Measurements from ENCODE around the gene PRDX5.
"Not testable (repeated sequence)": the region's sequence is repeated elsewhere in the genome, so short reads cannot be mapped to it uniquely, and the experiment has no call there.

The PRDX5 gene

DNA sequence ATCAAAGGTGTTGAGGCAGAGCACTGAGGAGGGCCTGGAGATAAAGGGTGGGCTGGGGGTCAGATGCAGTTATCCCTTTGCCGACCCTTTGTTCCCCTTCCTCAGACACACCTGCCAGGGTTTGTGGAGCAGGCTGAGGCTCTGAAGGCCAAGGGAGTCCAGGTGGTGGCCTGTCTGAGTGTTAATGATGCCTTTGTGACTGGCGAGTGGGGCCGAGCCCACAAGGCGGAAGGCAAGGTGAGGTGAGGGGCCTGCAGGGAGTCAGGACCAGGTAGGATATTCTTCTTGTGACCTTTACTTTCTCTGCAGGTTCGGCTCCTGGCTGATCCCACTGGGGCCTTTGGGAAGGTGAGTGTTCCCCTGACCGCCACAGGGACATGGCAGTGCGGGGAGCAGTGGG, 2.6 kb downstream of the PRDX5 start:
- Mint-ChIP-seq H3K4me1 (ENCODE audit: low read depth) (peaks cover 21% of the 10 kb centered on the region), H3K27me3 (ENCODE audit: low read depth) (no peaks in the 10 kb centered on the region), H3K36me3 (ENCODE audit: low read depth) (peaks cover 24% of the 10 kb centered on the region), H3K9me3 (no peaks in the 10 kb centered on the region), H3K27ac (no peak overlapping the region), H3K4me3 (no peak overlapping the region)
- no peak for DNase-seq (ENCODE audit: low spot score)

DNA sequence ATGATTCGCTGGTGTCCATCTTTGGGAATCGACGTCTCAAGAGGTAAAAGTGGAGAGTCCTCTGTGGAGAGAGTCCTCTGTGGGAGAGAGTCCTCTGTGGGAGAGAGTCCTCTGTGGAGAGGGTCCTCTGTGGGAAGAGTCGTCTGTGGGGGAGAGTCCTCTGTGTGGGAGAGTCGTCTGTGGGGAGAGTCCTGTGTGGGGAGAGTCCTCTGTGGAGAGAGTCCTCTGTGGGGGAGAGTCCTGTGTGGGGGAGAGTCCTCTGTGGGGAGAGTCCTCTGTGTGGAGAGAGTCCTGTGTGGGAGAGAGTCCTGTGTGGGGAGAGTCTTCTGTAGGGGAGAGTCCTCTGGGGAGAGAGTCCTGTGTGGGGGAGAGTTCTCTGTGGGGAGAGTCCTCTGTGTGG, 3.1 kb downstream of the PRDX5 start:
- no peak for DNase-seq (ENCODE audit: low spot score)
- Mint-ChIP-seq H3K9me3 (no peaks in the 10 kb centered on the region), H3K4me3 (no peak overlapping the region), H3K27me3 (ENCODE audit: low read depth) (no peaks in the 10 kb centered on the region), H3K27ac (no peak overlapping the region), H3K36me3 (ENCODE audit: low read depth) (peaks cover 24% of the 10 kb centered on the region), H3K4me1 (ENCODE audit: low read depth) (peaks cover 21% of the 10 kb centered on the region)

DNA sequence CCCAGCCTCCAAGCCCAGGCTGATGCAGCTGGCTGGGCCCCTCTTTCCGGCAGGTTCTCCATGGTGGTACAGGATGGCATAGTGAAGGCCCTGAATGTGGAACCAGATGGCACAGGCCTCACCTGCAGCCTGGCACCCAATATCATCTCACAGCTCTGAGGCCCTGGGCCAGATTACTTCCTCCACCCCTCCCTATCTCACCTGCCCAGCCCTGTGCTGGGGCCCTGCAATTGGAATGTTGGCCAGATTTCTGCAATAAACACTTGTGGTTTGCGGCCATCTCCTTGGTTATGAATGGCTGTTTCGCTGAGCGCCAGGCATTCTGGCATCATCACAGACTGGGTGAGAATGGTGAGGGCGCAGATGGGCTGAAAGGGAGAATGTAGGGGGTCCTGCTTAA, 3.6 kb downstream of the PRDX5 start:
- Mint-ChIP-seq H3K4me3 (no peak overlapping the region), H3K27me3 (ENCODE audit: low read depth) (no peaks in the 10 kb centered on the region), H3K9me3 (no peaks in the 10 kb centered on the region), H3K36me3 (ENCODE audit: low read depth) (peaks cover 21% of the 10 kb centered on the region), H3K4me1 (ENCODE audit: low read depth) (peaks cover 18% of the 10 kb centered on the region), H3K27ac (no peak overlapping the region)
- no peak for DNase-seq (ENCODE audit: low spot score)

DNA sequence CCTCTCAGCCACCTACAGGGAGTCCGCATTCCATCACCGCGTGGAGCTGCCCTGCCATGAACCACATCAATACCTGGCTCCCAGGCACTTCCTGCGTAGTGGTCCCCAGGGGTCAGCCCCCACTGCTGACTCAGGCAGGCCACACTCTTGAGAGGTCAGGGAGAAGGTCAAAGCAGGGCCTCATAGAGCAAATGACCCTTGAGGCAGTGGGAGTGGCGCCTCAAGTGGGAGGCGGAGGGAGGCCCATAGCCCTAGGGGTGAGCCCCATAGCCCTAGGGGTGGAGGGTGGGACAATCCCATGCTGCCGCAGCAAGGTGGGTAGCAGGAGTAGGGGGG, 5.0 kb downstream of the PRDX5 start:
- Mint-ChIP-seq H3K27me3 (ENCODE audit: low read depth) (no peaks in the 10 kb centered on the region), H3K36me3 (ENCODE audit: low read depth) (peaks cover 11% of the 10 kb centered on the region), H3K27ac (no peak overlapping the region), H3K4me3 (no peak overlapping the region), H3K9me3 (no peaks in the 10 kb centered on the region), H3K4me1 (ENCODE audit: low read depth) (peaks cover 10% of the 10 kb centered on the region)
- no peak for DNase-seq (ENCODE audit: low spot score)

DNA sequence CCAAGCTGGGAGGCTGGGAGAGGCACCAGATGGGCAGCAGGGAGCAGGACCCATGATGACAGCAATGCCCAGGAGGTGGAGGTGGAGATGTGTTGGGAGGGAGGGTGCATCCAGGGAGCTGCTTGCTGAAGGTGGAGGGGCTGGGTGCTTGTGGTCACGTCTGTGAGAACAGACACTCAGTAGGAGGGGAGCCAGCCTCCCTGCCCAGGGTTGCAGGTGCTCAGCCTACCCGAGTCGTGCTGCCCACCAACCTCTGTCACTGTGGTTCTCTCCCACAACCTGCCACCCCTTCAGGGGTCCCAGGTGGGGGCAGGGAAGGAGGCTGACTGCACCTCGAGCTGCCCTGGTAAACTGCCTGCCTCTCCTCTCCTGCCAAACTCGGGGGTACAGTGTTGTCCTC, 5.5 kb downstream of the PRDX5 start:
- H3K9me3 Mint-ChIP-seq = no peaks in the 10 kb centered on the region
- peaks cover 10% of the 10 kb centered on the region for H3K4me1 Mint-ChIP-seq (ENCODE audit: low read depth)
- no peak for DNase-seq (ENCODE audit: low spot score)
- no peak overlapping the region for H3K4me3 Mint-ChIP-seq
- peaks cover 9% of the 10 kb centered on the region for H3K36me3 Mint-ChIP-seq (ENCODE audit: low read depth)
- no peaks in the 10 kb centered on the region for H3K27me3 Mint-ChIP-seq (ENCODE audit: low read depth)
- H3K27ac Mint-ChIP-seq = no peak overlapping the region

DNA sequence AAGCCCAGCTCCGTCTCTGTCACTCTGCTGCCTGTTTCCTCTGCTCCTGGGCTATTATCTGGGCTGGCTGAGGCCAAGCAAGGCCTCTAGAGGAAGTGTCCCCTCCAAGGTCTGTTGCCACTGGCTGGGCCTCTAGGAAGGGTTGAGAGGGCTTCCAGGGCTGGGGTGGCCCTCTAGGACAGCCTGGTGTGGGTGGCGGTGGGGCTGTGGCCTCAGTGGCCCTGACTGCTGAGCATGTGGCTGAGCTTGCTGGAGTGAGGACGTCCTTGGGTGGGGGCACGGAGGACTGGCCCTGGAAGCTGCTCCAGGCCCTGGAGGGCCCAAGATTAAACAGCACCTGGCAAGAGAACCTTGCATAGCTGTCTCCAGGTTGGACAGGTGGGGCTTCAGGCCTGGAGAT, 6.1 kb downstream of the PRDX5 start:
- DNase-seq (ENCODE audit: low spot score); H3K4me3 Mint-ChIP-seq; H3K9me3 Mint-ChIP-seq; H3K36me3 Mint-ChIP-seq (ENCODE audit: low read depth); H3K27ac Mint-ChIP-seq; H3K27me3 Mint-ChIP-seq (ENCODE audit: low read depth); H3K4me1 Mint-ChIP-seq (ENCODE audit: low read depth): not testable (repeated sequence)

DNA sequence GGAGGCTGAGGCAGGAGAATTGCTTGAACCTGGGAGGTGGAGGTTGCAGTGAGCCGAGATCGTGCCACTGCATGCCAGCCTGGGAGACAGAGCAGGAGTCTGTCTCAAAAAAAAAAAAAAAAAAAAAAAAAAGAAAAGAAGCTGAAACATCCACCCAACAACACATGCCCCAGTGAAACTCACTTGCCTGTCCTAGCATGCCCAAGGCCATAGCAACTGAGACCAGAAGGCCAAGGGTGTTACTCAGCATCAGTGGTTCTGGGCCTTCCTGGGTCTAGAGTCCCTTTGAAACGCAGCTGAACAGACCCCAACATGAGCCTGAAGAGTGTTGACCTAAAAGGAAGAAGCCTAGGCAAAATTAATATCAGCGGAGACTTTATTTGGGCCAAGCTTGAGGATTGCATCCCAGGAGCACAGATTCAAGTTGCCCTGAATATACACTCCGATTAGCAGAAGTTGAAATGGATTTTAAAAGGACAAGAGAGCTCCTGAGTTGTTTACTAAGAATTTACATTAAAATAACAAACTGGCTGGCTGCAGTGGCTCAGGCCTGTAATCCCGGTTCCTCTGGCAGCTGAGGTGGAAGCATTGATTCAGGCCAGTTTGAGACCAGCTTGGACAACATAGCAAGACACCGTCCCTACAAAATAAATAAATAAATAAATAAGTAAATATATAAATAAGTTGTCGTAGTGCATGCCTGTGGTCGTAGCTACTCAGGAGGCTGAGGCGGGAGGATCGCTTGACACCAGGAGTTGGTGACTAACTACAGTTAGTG, 7.0 kb downstream of the PRDX5 start:
- Mint-ChIP-seq H3K27ac (no peak overlapping the region), H3K9me3 (no peaks in the 10 kb centered on the region), H3K4me1 (ENCODE audit: low read depth) (peaks cover 4% of the 10 kb centered on the region), H3K4me3 (no peak overlapping the region), H3K36me3 (ENCODE audit: low read depth) (peaks cover 7% of the 10 kb centered on the region), H3K27me3 (ENCODE audit: low read depth) (no peaks in the 10 kb centered on the region)
- no peak for DNase-seq (ENCODE audit: low spot score)

DNA sequence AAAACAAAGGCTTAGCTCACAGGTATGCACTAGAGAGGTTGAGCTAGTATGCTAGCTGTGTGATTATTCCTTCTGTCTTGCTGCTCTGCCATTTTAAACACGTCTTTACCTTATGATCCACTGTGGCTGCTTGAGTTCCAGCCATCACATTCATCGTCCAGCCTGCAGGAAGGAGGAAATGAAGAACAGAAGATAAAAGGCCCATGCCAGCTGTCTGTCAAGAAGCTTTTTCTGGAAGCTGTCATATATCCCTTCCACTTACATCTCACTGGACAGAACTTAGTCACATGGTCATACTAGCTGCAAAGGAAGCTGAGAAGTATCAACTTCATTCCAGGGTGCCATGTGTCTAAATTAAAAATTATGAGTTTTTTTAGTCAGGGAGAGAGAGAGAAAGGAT, 9.5 kb downstream of the PRDX5 start:
- DNase-seq (ENCODE audit: low spot score) = no peak
- Mint-ChIP-seq H3K9me3 (no peaks in the 10 kb centered on the region), H3K27me3 (ENCODE audit: low read depth) (no peaks in the 10 kb centered on the region), H3K4me1 (ENCODE audit: low read depth) (peaks cover 6% of the 10 kb centered on the region), H3K36me3 (ENCODE audit: low read depth) (no peaks in the 10 kb centered on the region), H3K4me3 (no peak overlapping the region), H3K27ac (no peak overlapping the region)

DNA sequence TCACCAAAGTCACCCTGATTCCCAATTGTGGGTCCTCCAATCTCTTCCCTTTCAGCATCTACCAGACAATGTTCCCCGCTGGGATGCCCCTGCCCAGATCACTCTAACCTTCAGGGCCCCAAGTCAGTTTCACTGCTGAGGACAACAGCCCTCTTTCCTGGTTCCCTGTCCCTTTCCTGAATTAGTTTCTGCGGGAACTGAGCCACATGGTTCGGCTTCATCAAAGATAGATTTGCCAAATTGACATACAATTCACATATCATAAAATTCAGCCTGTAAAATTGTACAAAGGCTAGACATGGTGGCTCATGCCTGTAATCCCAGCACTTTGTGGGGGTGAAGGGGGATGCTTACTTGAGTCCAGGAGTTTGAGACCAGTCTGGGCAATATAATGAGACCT, 10.1 kb downstream of the PRDX5 start:
- H3K4me1 Mint-ChIP-seq (ENCODE audit: low read depth) = peaks cover 6% of the 10 kb centered on the region
- H3K36me3 Mint-ChIP-seq (ENCODE audit: low read depth) = no peaks in the 10 kb centered on the region
- DNase-seq (ENCODE audit: low spot score) = no peak
- H3K27me3 Mint-ChIP-seq (ENCODE audit: low read depth) = no peaks in the 10 kb centered on the region
- H3K4me3 Mint-ChIP-seq = no peak overlapping the region
- no peak overlapping the region for H3K27ac Mint-ChIP-seq
- no peaks in the 10 kb centered on the region for H3K9me3 Mint-ChIP-seq

DNA sequence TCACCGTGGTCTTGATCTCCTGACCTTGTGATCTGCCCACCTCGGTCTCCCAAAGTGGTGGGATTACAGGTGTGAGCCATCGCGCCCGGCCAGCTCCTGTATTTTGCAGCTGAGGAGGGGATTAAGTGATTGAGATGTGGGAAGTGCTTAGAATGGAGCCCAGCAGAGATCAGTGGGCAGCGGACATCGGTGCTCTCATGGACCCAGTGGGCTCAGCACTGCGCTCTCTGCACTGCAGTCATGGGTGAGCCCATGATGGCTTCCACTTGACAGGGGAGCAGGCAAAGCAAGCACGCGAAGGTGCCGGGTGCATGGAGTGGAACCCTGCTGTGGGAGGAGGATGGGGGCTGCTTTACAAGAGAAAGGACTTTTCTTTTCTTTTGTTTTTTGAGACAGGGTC, 13.0 kb downstream of the PRDX5 start:
- H3K4me3 Mint-ChIP-seq = no peak overlapping the region
- DNase-seq (ENCODE audit: low spot score) = no peak
- no peak overlapping the region for H3K27ac Mint-ChIP-seq
- no peaks in the 10 kb centered on the region for H3K27me3 Mint-ChIP-seq (ENCODE audit: low read depth)
- H3K36me3 Mint-ChIP-seq (ENCODE audit: low read depth) = peaks cover 9% of the 10 kb centered on the region
- no peaks in the 10 kb centered on the region for H3K9me3 Mint-ChIP-seq
- peaks cover 13% of the 10 kb centered on the region for H3K4me1 Mint-ChIP-seq (ENCODE audit: low read depth)

DNA sequence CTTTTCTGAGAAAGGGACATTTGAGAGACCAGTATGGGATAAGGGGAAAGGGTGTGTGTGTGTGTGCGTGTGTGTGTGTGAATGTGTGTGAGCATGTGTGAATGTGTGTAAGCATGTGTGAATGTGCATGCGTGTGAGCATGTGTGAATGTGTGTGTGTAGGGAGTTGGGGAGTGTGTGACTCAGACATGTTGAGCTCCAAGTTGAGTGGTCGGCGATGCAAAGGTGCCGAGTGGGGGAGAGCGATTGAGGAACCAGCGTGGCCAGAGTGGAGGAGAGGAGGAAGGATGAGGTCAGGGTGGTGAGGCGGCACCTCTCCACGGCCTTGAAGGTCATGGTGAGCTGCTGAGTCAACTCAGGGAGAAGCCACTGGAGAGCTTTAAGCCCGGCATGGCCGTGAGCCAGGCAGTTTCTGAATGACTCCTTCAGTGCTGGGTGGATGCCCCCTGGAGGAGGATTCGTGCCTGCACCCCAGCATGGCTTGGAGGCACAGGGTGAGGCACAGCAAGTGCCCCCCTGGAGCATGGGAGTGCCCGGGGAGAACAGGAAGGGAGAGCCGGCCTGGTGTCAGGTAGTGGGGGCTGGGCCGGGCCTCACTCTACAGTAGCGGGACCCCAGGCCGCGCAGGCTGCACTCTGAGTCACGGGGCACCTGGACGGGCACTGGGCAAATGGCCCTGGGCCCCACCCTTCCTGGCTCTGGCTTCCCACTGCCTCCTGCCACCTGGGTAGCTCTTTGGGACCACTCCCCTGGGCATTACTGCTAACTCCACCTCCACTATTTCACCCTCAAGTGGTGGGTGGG, 13.8 kb downstream of the PRDX5 start:
- DNase-seq (ENCODE audit: low spot score) = peak; percentile 88
- peak overlapping the region; percentile 11 for H3K4me3 Mint-ChIP-seq
- no peaks in the 10 kb centered on the region for H3K9me3 Mint-ChIP-seq
- H3K27me3 Mint-ChIP-seq (ENCODE audit: low read depth) = no peaks in the 10 kb centered on the region
- peaks cover 13% of the 10 kb centered on the region for H3K4me1 Mint-ChIP-seq (ENCODE audit: low read depth)
- H3K36me3 Mint-ChIP-seq (ENCODE audit: low read depth) = peaks cover 9% of the 10 kb centered on the region
- peak overlapping the region; percentile 78 for H3K27ac Mint-ChIP-seq

DNA sequence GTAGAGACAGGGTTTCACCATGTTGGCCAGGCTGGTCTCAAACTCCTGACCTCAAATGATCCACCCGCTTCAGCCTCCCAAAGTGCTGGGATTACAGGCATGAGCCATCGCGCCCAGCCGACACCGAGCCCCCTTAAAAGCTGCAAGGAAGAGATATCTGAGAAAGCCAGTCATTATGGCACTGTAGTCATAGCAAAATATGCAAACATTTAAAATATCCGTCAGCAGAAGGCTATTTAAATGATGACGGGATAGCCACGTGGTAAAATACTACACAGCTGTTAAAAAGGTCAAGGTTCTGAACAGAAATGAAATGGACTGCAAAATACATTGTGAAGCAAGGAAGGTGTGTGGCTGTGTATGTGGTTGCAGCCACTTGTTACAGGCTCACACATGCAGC, 15.6 kb downstream of the PRDX5 start:
- no peak for DNase-seq (ENCODE audit: low spot score)
- Mint-ChIP-seq H3K36me3 (ENCODE audit: low read depth) (peaks cover 17% of the 10 kb centered on the region), H3K27me3 (ENCODE audit: low read depth) (no peaks in the 10 kb centered on the region), H3K9me3 (no peaks in the 10 kb centered on the region), H3K27ac (no peak overlapping the region), H3K4me1 (ENCODE audit: low read depth) (peaks cover 17% of the 10 kb centered on the region), H3K4me3 (no peak overlapping the region)

DNA sequence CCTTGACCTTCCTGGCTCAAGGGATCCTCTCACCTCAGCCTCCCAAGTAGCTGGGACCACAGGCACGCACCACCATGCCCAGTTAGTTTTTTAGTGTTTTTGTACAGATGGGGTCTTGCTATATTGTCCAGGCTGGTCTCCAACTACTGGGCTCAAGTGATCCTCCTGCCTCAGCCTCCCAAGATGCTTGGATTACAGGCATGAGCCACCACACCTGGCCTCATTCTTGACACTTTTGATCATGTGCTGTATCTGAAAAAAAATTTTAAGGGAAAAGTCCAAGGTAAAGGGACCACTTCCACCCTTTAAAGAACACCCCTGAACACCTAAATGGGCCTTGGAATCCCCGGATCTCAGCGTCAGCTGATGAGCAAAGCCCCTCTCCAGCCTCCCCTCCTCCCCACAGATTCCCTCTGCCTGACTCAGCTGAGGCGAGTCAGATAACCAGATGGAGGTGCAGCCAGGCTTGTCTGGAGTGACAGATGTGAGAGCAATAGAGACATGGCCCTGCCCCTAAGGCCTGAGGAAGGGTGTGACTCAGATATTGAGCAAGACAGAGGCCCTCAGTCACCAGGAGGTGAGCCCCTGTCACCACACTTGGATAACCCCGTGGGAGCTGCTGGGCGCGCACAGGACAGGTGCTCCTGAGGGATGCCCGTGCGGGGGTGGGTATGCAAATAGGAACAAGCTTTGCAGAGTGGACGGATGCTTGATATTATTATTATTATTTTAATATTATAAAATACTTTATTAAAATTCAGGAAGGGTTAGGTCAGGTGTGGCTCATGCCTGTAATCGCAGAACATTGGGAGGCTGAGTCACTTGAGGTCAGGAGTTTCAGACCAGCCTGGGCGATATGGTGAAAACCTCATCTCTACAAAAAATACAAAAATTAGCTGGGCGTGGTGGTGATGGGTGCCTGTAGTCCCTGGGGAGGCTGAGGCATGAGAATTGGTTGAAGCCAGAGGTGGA, 17.1 kb downstream of the PRDX5 start:
- H3K27ac Mint-ChIP-seq = peak overlapping the region; percentile 61
- peak; percentile 63 for DNase-seq (ENCODE audit: low spot score)

More for the DNA sequence above, 17.1 kb downstream of the PRDX5 start:
- Mint-ChIP-seq H3K9me3 (no peaks in the 10 kb centered on the region), H3K4me3 (no peak overlapping the region), H3K4me1 (ENCODE audit: low read depth) (peaks cover 29% of the 10 kb centered on the region), H3K27me3 (ENCODE audit: low read depth) (no peaks in the 10 kb centered on the region), H3K36me3 (ENCODE audit: low read depth) (peaks cover 28% of the 10 kb centered on the region)
